NCI-H446 (cell line): ENCODE data around the gene ZGPAT.
"Not testable (repeated sequence)": the region's sequence is repeated elsewhere in the genome, so short reads cannot be mapped to it uniquely, and the experiment has no call there.

ENCODE experiments used
- DNase-seq, 2 experiments: peaks; one replicate each; lab custom pipeline; 2025; lab: John Stamatoyannopoulos, UW

The ZGPAT gene, protein sequence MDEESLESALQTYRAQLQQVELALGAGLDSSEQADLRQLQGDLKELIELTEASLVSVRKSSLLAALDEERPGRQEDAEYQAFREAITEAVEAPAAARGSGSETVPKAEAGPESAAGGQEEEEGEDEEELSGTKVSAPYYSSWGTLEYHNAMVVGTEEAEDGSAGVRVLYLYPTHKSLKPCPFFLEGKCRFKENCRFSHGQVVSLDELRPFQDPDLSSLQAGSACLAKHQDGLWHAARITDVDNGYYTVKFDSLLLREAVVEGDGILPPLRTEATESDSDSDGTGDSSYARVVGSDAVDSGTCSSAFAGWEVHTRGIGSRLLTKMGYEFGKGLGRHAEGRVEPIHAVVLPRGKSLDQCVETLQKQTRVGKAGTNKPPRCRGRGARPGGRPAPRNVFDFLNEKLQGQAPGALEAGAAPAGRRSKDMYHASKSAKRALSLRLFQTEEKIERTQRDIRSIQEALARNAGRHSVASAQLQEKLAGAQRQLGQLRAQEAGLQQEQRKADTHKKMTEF

DNA sequence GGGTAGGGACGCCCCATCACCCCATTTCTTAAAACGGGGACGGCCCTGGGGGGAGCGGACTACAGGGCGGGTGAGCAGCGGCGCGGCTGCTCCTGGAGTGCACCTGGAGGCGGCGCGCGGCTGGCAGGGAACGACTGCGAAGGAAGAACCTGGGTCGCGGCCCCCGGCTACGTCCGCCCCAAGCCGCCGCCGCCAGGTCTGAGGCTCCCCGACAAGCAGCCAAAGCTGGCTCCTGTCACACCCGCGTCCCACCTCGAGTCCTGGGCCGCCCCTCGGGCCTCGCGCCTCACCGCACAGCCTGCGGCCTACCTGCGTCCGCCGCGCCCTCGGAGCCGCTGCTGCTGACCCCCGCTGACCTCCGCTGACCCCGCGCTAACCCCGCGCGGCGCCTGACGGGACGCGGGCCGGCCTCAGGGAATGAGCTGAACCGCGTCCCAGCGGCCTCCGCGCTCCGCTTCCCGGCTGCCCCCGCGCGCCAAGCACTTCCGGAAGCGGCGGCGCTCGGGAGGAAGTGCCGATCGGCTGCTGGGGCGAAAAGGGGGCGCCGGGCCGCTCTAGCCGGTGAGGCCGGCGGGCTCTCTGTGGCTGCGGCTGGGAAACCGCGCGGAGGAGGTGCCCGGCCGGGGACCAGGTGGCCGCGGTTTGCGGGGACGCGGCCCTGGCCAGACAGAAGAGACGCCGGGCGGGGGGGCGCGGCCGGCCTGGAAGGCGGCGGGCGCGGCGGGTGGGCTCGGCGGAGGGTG is at the start of gene ZGPAT, which contains the start of gene ARFRP1:
TSS of gene ZGPAT (plus strand) at position 482 of the 743 bp plus-strand sequence. CDS start 542 bp downstream, outside the sequence.
TSS of gene ARFRP1 (minus strand) at position 419 of the 743 bp plus-strand sequence. CDS start 885 bp downstream, outside the sequence.
- peak; percentile 30 to 76 for DNase-seq

DNA sequence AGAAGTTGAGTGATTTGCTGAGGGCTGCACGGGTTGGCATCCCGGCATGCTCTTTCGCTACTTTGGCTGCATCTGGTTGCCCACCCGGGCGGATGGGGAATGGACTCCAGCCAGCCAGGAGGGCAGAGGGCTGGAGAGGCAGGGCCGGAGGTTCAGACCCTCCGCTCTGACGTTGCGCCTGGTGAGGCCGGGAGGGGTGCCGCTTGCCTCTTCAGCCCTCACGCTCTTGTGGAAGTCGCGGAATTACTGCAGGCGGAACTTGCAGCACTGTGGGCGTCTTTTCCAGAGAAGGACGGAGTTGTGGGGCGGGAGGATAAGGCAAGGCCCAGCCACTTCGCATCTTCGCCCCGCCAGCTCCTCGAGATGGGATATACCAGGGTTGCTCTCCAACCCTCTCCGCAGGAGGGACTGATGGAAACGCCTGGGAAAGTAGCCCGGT is 49.1 kb upstream of the ZGPAT start:
- no peak for DNase-seq

DNA sequence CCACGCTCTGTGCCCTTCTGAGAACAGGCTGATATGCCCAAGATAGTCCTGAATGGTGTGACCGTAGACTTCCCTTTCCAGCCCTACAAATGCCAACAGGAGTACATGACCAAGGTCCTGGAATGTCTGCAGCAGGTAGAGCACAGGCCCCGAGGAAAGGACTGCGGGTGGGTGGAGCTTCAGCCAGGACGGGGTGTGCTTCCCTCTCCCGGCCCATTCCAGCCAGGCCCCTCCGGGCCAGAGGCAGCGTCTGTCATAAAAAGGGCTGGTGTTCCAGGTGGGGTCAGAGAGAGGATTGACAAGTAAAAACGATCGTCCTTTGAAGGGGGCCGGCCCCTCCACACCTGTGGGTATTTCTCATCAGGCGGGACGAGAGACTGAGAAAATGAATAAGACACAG is 48.5 kb upstream of the ZGPAT start:
- DNase-seq: no peak

DNA sequence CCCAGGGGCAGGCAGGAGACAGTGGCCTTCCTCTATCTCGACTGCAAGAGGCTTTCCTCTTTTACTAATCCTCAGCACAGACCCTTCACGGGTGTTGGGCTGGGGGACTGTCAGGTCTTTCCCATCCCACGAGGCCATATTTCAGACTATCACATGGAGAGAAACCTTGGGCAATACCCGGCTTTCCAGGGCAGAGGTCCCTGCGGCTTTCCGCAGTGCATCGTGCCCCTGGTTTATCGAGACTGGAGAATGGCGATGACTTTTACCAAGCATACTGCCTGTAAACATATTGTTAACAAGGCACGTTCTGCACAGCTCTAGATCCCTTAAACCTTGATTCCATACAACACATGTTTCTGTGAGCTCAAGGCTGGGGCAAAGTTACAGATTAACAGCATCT is 47.7 kb upstream of the ZGPAT start:
- not testable (repeated sequence) for DNase-seq

DNA sequence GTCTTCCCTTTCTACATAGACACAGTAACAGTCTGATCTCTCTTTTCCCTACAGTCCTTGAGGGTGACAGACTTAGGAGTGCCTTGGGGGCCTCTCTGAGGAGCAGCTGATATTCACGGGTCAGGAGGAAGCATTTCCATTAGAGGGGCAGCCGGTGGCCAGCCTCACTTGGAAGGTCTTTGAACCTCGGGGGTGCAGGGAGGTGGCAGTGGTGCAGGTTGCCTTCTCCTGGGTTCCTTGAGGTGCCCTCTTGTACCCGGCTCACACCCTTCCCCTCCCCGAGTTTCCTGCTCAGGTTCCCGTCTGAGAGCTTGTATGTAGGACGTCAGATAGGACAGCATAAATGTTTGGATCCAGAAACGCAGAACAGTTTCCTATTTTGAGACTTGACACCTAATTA is 47.2 kb upstream of the ZGPAT start:
- no peak for DNase-seq

DNA sequence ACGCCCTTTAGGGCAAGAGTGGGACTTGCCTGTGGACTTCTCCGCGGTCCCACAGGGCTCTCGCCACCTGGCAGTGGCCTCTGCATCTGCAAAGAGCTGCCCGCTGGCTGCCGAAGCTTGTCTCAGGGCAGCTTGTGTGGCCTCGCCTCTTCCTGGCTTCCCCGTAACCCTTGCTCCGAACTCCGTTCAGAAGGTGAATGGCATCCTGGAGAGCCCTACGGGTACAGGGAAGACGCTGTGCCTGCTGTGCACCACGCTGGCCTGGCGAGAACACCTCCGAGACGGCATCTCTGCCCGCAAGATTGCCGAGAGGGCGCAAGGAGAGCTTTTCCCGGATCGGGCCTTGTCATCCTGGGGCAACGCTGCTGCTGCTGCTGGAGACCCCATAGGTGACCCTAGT is 46.7 kb upstream of the ZGPAT start:
- DNase-seq: no peak

DNA sequence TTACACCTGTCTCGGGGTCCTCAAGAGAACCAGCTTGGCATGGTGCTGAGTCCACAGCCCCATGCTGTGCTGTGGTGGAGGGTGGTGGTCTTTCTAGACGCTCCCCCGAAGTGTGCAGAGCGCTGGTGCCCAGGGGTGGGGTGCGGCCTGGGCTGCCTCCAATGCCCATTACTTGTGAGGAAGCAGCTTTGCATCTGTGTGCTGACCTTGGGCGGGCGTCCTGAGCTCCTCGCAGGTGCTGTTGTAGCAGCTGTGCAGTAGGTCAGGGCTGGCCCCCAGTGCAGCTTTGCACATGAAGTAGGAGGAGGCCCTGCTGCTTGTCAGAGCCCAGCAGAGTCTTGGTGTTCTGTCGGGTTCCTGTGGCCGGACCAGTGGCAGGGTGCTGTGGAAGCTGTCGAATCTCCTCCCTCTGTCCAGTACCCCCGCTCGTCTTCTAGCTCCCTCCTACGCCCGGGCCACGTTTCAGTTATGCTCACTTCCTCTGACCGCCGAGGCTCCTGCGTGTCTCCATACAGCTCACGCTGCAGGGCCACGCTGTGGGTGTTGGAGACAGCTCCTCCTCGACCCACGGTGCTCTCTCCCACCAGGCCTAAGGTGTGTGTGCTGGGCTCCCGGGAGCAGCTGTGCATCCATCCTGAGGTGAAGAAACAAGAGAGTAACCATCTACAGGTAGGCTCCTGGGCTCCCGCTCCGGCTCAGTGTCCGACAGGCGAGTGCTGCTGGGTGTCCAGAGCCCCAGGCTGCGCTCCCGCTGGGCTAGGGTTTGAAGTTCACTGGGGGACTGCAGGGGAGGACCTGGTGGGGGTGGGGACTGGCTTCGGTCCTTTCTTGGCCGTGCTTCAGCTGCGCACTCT is 45.7 kb upstream of the ZGPAT start:
- DNase-seq: no peak

DNA sequence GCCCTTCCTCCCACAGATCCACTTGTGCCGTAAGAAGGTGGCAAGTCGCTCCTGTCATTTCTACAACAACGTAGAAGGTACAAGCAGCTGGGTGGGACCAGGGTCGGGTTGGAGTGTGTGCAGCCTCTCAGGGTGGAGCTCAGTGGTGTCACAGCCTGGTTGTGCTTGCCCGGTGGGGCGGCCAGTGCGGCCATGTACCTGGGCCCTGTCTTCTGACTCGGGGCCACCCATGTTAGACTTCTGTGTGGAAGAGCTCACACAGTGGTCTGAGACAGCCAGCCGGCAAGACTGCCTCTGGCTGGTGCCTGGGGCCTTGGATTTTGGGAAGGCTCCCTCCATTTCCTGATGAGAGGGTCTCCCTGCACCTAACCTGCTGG is 45.0 kb upstream of the ZGPAT start:
- no peak for DNase-seq

DNA sequence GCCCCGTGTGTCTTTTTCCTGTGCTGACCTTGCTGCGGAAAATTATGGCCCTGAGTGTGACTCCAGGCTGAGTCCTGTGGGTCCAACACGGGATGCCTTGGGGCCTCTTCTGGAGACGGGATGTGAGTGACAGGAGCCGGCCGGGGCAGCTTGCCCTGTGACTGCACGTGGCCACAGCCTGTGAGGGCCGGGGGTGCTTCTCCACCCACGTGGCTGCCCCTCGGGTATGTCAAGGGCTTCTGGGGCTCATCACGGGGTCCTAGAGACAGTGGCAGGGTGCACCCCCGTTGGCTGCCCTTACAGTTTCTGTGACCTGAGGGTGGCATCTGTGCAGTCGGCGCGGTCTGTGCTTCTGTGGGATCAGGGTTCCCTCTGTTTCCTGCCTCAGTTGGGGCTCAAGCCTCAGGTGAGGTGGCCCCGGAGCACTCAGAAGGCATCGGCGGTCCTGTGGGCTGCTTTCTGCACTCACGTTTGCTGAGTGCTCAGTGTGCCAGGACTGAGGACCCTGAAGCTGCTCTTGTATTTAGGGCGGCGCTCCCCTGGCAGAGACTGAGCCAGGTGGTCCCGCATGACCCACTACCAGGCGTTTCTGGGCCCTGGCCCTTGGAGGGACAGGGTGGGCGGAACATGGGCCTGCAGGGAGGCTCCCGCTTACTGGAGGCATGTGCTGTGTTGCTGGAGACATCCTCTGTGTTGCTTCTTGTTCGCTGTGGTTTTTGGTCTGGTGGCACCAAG is 44.3 kb upstream of the ZGPAT start:
- no peak for DNase-seq

DNA sequence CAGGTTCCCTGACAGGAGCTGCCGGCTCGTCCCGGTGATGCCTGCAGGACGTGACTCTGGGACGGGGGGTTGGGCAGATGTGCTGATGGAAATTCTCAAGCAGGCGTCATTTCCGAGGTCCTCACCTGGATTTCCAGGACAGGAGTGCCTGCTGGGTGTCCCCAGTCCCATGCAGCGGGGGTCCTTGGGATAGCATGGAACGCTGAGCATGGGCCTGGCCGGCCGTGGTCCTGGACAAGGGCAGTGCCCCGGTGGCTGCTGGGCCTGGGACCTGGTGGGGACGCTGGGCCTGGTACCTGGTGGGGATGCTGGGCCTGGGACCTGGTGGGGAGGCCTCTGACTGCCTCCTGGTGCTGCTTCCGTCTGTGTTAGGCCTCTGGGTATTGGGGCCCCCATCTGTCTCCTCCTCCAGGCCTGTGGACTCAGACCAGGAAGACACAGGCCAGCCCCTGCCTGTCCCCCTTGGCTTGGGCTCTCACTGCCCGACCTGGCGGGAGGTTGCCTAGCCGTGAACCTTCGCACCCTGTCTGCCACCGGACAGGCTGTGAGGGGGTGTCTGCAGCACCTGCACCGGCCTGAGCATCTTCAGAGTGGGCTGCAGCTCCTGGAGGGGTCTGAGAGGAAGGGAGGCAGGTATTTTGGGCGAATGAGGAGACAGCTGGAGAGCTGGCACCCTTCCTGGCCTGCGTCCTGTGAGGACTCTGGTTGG is 43.5 kb upstream of the ZGPAT start:
- DNase-seq: no peak

DNA sequence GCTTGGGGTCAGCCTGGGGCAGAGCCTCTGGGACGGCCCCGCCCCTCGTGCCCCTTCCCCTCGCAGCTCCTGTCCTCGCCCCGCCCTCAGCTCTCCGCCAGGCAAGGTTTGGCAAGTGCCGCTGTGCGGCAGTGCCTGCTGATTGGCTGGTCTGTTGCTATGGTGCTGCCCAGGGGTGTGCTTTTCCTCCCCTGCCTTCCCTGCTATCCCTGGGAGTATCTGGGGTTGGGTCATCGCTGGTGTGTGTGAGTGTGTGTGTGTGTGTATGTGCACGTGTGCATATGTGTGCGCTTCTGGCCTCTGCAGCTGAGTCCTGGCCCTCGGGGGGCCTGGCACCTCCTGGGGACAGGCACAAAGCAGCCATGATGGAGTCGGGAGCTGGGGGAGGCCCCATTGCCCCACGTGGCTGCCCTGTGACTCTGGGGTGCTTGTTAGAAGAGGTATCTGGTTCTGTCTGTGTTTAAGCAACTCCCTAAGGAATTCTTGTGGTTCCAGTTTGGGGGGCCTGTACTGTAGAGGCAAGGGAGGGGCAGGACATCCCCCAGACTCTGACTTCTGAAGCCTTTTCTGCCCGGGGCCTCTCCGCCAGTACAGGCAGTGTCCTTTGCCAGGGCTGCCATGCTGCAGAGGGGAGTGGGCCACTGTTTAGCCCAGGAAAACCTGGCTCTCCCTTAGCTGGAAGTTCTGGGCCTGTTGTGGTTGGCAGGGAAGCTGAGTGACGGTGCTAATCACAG is 42.8 kb upstream of the ZGPAT start:
- no peak for DNase-seq

DNA sequence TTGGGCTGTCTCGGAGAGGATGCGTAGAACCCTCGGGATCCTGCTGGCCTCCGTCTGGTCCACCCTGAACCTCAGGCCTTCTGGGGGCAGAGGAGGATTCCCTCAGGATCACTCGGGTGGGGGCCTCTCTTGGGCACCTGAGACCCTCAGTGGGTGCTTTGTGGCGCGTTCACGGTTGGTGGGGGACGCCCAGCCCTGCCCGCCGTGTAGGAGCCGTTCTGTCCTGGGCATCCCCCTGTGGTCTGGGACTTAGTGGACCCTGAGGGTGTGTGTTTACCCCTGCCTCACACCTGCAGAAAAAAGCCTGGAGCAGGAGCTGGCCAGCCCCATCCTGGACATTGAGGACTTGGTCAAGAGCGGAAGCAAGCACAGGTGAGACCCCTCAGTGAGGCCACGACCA is 42.1 kb upstream of the ZGPAT start:
- no peak for DNase-seq

DNA sequence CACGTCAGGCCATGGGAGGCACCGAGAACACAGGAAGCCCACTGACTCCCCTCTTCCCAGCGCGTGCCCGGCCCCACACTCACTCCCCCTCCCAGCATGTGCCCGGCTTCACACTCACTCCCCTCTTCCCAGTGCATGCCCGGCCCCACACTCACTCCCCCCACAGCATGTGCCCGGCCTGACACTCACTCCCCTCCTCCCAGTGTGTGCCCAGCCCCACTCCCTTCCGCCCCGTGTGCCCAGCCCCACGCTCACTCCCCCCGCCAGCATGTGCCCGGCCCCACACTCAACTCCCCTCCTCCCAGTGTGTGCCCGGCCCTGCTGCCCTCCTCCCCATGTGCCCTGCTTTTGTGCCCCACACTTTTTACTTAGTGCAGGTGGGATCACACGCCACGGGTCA is 40.0 kb upstream of the ZGPAT start:
- DNase-seq: no peak

DNA sequence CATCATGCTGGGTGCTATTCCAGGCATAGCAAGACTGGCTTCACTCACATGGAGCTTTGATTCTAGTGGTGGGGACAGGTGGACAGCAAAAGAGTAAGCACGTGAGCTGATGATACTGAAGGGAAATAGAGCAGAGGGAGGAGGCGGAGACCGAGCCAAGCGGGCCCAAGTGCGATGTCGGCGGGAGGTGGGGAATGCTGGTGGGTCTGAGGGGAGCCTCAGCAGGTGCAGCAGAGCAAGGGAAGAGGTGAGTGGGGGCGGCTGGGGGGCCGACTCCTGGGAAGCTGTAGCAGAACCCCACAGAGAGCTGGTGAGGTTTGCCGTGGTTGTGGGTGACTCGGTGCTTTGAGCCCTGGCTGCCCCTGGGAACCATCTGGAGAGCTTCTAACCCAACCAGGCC is 39.5 kb upstream of the ZGPAT start:
- no peak for DNase-seq

DNA sequence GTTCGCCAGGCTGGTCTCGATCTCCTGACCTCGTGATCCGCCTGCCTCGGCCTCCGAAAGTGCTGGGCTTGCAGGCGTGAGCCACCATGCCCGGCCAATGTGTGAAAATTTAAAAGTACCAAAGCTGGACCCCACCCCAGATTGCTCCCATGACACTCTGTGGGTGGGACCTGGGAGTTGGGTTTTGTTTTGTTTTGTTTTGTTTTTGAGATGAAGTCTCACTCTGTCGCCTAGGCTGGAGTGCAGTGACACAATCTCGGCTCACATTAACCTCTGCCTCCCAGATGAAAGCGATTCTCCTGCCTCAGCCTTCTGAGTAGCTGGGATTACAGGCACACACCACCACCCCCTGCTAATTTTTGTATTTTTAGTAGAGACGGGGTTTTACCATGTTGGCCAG is 36.1 kb upstream of the ZGPAT start:
- not testable (repeated sequence) for DNase-seq

DNA sequence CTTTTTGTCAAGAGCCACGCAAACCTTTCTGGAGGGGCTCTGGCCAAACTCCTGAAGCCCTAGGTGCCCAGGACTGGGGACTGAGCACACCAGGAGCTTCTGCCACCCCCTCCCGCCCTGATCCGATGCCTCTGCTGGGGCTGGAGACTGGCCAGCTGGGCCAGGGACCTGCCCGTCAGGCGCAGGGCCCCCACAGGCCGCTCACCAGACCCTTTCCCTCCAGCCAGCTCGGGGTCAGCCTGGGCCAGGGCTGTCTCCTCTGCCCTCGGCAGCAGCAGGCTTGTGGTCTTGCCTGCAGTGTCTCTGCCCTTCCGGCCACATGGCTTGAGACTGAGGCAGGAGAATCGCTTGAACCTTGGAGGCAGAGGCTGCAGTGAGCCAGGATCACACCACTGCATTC is 35.2 kb upstream of the ZGPAT start:
- DNase-seq: no peak

DNA sequence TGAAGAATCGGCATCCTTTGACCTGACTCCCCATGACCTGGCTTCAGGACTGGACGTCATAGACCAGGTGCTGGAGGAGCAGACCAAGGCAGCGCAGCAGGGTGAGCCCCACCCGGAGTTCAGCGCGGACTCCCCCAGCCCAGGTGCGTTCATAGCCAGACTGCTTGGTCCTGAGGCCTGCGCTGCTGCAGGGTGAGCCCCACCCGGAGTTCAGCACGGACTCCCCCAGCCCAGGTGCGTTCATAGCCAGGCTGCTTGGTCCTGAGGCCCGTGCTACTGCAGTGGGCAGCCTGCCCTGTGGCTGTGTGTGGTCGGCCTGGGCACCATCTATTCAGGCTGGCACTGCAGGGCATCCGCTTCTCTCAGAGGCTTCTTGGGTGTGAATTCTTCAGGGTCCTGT is 33.9 kb upstream of the ZGPAT start:
- DNase-seq: no peak

DNA sequence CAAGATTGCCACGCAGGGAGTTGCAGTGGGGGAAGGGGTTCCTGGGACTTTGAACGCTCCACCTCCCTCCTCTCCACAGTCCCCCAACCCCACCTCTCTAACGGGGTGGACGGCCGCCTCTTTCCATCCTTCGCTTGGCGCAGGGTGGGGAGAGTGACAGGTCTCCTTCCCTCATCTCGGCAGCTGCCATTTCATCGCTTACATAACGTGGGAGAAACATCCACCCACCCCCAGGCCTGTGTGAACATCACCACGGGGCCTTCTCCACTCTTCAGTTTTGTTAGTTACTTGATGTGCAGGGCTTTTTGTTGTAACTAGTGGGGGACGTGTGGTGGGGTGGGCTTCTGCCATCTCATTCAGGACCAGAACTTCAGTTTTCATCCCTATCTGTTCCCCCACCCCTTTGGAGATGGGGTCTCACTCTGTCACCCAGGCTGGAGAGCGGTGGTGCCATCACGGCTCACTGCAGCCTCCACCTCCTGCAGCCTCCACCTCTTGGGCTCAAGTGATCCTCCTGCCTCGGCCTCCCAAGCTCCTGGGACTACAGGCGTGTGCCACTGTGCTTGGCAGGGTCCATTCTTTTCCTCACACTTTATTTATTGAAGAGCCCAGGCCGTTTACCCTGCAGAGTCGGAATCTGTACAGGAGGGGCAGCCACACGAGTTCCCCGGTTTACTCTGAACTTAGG is 32.0 kb upstream of the ZGPAT start:
- DNase-seq: no peak

DNA sequence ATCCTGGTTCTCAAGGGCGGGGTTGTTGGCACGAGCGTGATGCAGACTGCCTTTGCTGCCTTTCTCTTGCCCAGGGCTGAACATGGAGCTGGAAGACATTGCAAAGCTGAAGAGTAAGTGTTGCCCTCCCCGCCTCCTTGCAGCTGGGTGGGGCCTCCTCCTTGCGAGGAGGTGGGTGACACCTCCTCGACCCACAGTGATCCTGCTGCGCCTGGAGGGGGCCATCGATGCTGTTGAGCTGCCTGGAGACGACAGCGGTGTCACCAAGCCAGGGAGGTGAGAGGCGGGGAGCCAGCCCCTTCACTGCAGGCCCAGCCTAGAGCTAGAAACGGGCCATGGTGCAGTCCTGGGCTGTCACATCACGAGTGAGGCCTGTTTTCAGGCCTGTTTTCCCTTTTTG is 29.8 kb upstream of the ZGPAT start:
- no peak for DNase-seq
